ENCODE results near the gene PHLPP2.

DNA sequence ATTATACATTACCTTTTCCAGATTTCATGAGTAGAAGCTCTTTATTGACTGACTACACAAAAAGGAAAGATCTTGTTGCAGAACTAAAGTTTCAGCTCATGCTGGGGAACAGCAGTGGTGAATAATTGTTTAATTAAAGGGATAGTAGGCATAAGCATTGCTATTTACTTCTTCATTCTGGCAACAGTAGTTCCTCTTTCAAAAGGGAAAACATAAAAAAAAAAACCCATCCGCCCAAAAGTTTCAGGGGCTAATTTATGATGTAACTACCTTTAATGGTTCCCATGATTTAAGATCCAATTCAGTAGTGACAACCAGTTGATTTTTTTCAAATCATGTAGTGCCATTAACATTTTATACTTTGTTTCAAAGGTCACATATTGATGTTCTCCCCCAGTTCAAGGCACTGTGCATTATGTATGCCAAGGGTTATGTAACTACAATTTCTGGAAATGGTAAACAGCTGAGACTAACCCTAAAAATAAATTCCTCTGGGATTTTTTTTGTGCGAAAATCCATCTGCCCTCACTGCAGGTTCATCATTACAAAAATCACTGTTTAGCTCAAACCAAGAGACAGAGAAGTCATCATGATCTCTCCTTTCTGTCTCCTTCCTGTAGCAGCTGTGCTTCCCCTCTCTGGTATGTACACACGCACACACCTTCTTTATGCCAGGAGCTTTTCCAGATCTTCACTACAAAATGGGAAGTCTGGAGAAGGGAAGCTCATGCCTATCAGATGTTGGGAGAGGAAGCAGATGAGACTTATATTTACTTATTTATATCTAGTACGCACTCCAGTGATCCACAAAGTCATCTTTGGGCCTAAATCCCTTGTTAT, 2.2 kb upstream of the PHLPP2 start:
- TF ChIP-seq POLR2A (IDR thresholded peaks at IDR 0.05): no peak
- TF ChIP-seq, protein P1, sequence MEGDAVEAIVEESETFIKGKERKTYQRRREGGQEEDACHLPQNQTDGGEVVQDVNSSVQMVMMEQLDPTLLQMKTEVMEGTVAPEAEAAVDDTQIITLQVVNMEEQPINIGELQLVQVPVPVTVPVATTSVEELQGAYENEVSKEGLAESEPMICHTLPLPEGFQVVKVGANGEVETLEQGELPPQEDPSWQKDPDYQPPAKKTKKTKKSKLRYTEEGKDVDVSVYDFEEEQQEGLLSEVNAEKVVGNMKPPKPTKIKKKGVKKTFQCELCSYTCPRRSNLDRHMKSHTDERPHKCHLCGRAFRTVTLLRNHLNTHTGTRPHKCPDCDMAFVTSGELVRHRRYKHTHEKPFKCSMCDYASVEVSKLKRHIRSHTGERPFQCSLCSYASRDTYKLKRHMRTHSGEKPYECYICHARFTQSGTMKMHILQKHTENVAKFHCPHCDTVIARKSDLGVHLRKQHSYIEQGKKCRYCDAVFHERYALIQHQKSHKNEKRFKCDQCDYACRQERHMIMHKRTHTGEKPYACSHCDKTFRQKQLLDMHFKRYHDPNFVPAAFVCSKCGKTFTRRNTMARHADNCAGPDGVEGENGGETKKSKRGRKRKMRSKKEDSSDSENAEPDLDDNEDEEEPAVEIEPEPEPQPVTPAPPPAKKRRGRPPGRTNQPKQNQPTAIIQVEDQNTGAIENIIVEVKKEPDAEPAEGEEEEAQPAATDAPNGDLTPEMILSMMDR (IDR thresholded peaks at IDR 0.05): no peak

All from Peyer's patch (tissue), 4 donors.